HG03108 (cell line): ENCODE measurements around the gene MXD1.
"Not testable (repeated sequence)": the region's sequence is repeated elsewhere in the genome, so short reads cannot be mapped to it uniquely, and the experiment has no call there.

ENCODE experiments used
- ATAC-seq: cut with Tn5 transposase; IDR thresholded peaks from one replicate; pipeline ENCODE4 v1.9.1; 2021; ENCODE audit warnings: moderate library complexity; ENCODE audit not compliant: unreplicated experiment

MXD1 gene

GRCh38 chr2:69950671-69951070 lies 35.8 kb downstream of the MXD1 start:
- ATAC-seq, result not testable (repeated sequence)

GRCh38 chr2:69952336-69953115 lies 37.6 kb downstream of the MXD1 start:
- no peak for ATAC-seq

GRCh38 chr2:69954084-69954483 lies 39.2 kb downstream of the MXD1 start:
- ATAC-seq, result no peak

GRCh38 chr2:69955029-69955428 lies 40.1 kb downstream of the MXD1 start:
- ATAC-seq, result no peak

GRCh38 chr2:69956475-69956979 lies 41.6 kb downstream of the MXD1 start:
- ATAC-seq, result no peak

GRCh38 chr2:69957965-69958364 lies 43.1 kb downstream of the MXD1 start:
- no peak for ATAC-seq

GRCh38 chr2:69958480-69958879 lies 43.6 kb downstream of the MXD1 start:
- ATAC-seq, result no peak

GRCh38 chr2:69959425-69959824 lies 44.5 kb downstream of the MXD1 start:
- ATAC-seq, result no peak

- no peak for ATAC-seq
Observed at GRCh38 chr2:69960821-69961220, 45.9 kb downstream of the MXD1 start.

- no peak for ATAC-seq
Observed at GRCh38 chr2:69961496-69961895, 46.6 kb downstream of the MXD1 start, which contains the start of gene ASPRV1. Gene ASPRV1 (minus strand): TSS chr2:69961631. CDS start chr2:69961436, 195 bp downstream.

GRCh38 chr2:69962986-69963730 lies 48.2 kb downstream of the MXD1 start:
- ATAC-seq, result no peak

GRCh38 chr2:69964353-69964841 lies 49.5 kb downstream of the MXD1 start:
- no peak for ATAC-seq

GRCh38 chr2:69965756-69966445 lies 51.0 kb downstream of the MXD1 start:
- no peak for ATAC-seq

- ATAC-seq, result no peak
Observed at GRCh38 chr2:69966496-69966895, 51.6 kb downstream of the MXD1 start.

GRCh38 chr2:69968609-69969008 lies 53.7 kb downstream of the MXD1 start:
- ATAC-seq, result no peak

- ATAC-seq, result no peak
Observed at GRCh38 chr2:69969126-69969983, 54.4 kb downstream of the MXD1 start.

GRCh38 chr2:69969991-69970390 lies 55.1 kb downstream of the MXD1 start:
- no peak for ATAC-seq

- no peak for ATAC-seq
Observed at GRCh38 chr2:69972822-69973221, 57.9 kb downstream of the MXD1 start.

- ATAC-seq, result no peak
Observed at GRCh38 chr2:69973335-69973735, 58.4 kb downstream of the MXD1 start.

GRCh38 chr2:69975136-69975852 lies 60.4 kb downstream of the MXD1 start:
- no peak for ATAC-seq
